GM06990 (cell line): ENCODE measurements around the gene CTIF.

Experiments used
- DNase-seq: peaks from one replicate; pipeline ENCODE4 v3.0.0-alpha.2; 2011; ENCODE audit not compliant: insufficient read length; ENCODE audit errors: extremely low read depth
- H3K27me3 ChIP-seq: replicated peaks from 2 replicates; pipeline ENCODE4 v1.6.0; 2011; ENCODE audit warnings: low read length; ENCODE audit not compliant: control insufficient read depth, insufficient read depth
- H3K36me3 ChIP-seq: 2 replicates; pipeline ENCODE4 v1.5.1; 2011; ENCODE audit warnings: low read length; ENCODE audit not compliant: control insufficient read depth, insufficient read depth
- H3K4me3 ChIP-seq: replicated peaks from 2 replicates; pipeline ENCODE4 v1.5.1; 2011; ENCODE audit warnings: low read depth, mild to moderate bottlenecking, control low read depth, low read length
- CTCF ChIP-seq: IDR thresholded peaks from 2 replicates; pipeline ENCODE4 v1.5.1; 2011; ENCODE audit warnings: low read length, control low read depth, mild to moderate bottlenecking, inconsistent platforms; ENCODE audit not compliant: insufficient read depth, poor library complexity, severe bottlenecking

Gene CTIF

GRCh38 chr18:48787203-48788151 is 248.6 kb downstream of the CTIF start:
- no peaks in the 10 kb centered on the region for H3K27me3 ChIP-seq
- no peak for DNase-seq
- no peak overlapping the region for H3K4me3 ChIP-seq
- H3K36me3 ChIP-seq: no peaks in the 10 kb centered on the region
- TF ChIP-seq CTCF: no peak

- TF ChIP-seq CTCF: no peak
- Histone ChIP-seq H3K4me3 (no peak overlapping the region), H3K36me3 (no peaks in the 10 kb centered on the region), H3K27me3 (no peaks in the 10 kb centered on the region)
- DNase-seq: no peak
Observed at GRCh38 chr18:48788373-48788772, 249.5 kb downstream of the CTIF start.

GRCh38 chr18:48789259-48789812 is 250.5 kb downstream of the CTIF start:
- H3K36me3 ChIP-seq: no peaks in the 10 kb centered on the region
- no peak for DNase-seq
- H3K27me3 ChIP-seq: no peaks in the 10 kb centered on the region
- TF ChIP-seq CTCF: no peak
- no peak overlapping the region for H3K4me3 ChIP-seq

GRCh38 chr18:48790226-48790863 is 251.5 kb downstream of the CTIF start:
- H3K27me3 ChIP-seq: no peaks in the 10 kb centered on the region
- DNase-seq: no peak
- no peak overlapping the region for H3K4me3 ChIP-seq
- no peaks in the 10 kb centered on the region for H3K36me3 ChIP-seq
- TF ChIP-seq CTCF: no peak

- no peaks in the 10 kb centered on the region for H3K36me3 ChIP-seq
- H3K27me3 ChIP-seq: no peaks in the 10 kb centered on the region
- H3K4me3 ChIP-seq: no peak overlapping the region
- DNase-seq: no peak
- no peak for TF ChIP-seq CTCF
Observed at GRCh38 chr18:48790869-48791635, 252.2 kb downstream of the CTIF start.
